Neural cell (in vitro differentiated cells): ENCODE data around the gene SAP130. TPM values are rescaled to one million over a fixed set of nuclear protein-coding genes. Genes with fewer than 3 reads are reported as not detected.

Experiments used
- H2AFZ ChIP-seq: fragments of 200-600, 300-800 bp; sonication (generic), shearing (Covaris generic); 2 replicates; pipeline ENCODE4 v1.6.0; 2014; ENCODE audit warnings: low read depth, mild to moderate bottlenecking, antibody characterized with exemption, low read length, moderate library complexity
- H3F3A ChIP-seq: fragments of 200-600 bp; shearing (Covaris generic); 2 replicates; pipeline ENCODE4 v1.6.1; 2016; ENCODE audit warnings: mild to moderate bottlenecking, moderate library complexity, mixed read lengths, antibody characterized with exemption, low read length; ENCODE audit not compliant: insufficient read depth, poor library complexity, severe bottlenecking
- H3K27ac ChIP-seq: fragments of 200-600, 300-800 bp; sonication (generic), shearing (Covaris generic); 2 replicates; pipeline ENCODE4 v1.5.1; 2014; ENCODE audit warnings: mild to moderate bottlenecking, low read length, moderate library complexity
- H3K27me3 ChIP-seq: fragments of 300-800, 200-600 bp; sonication (generic), shearing (Covaris generic); 2 replicates; pipeline ENCODE4 v1.6.0; 2014; ENCODE audit warnings: mild to moderate bottlenecking, low read depth, low read length, moderate library complexity; ENCODE audit not compliant: insufficient read depth
- H3K36me3 ChIP-seq: fragments of 300-800, 200-600 bp; sonication (generic), shearing (Covaris generic); 2 replicates; pipeline ENCODE4 v1.5.1; 2014; ENCODE audit warnings: mild to moderate bottlenecking, antibody characterized with exemption, low read length, moderate library complexity; ENCODE audit not compliant: insufficient read depth
- H3K4me2 ChIP-seq: fragments of 300-800, 200-600 bp; sonication (generic), shearing (Covaris generic); 2 replicates; pipeline ENCODE4 v1.6.0; 2014; ENCODE audit warnings: mild to moderate bottlenecking, low read length
- H3K4me3 ChIP-seq: fragments of 300-800, 200-600 bp; sonication (generic), shearing (Covaris generic); 2 replicates; pipeline ENCODE4 v1.5.1; 2014; ENCODE audit warnings: mild to moderate bottlenecking, low read length, moderate library complexity
- H3K79me2 ChIP-seq: fragments of 200-600 bp; shearing (Covaris generic); replicated peaks from 2 replicates; pipeline ENCODE4 v1.6.0; 2014; ENCODE audit warnings: mild to moderate bottlenecking, low read length, moderate library complexity; ENCODE audit not compliant: insufficient read depth
- H3K9ac ChIP-seq: fragments of 300-800, 200-600 bp; sonication (generic), shearing (Covaris generic); 2 replicates; pipeline ENCODE4 v1.6.1; 2016; ENCODE audit warnings: mild to moderate bottlenecking, low read length, mixed read lengths
- H3K9me2 ChIP-seq: fragments of 200-600 bp; shearing (Covaris generic); 2 replicates; pipeline ENCODE4 v1.6.1; 2016; ENCODE audit warnings: mild to moderate bottlenecking, low read length, mixed read lengths; ENCODE audit not compliant: insufficient read depth
- H3K9me3 ChIP-seq: fragments of 200-600, 300-800 bp; sonication (generic), shearing (Covaris generic); 2 replicates; pipeline ENCODE4 v1.6.1; 2016; ENCODE audit warnings: mild to moderate bottlenecking, mixed run types, low read length, moderate library complexity, mixed read lengths
- H4K20me1 ChIP-seq: fragments of 200-600 bp; shearing (Covaris generic); 2 replicates; pipeline ENCODE4 v1.6.1; 2016; ENCODE audit warnings: mild to moderate bottlenecking, mixed run types; ENCODE audit not compliant: insufficient read depth
- CTCF ChIP-seq: fragments of 450-650 bp; IDR thresholded peaks from 2 replicates; pipeline ENCODE4 v1.5.1; 2014; ENCODE audit warnings: antibody characterized with exemption, mild to moderate bottlenecking, moderate library complexity; ENCODE audit not compliant: poor library complexity, severe bottlenecking
- EP300 ChIP-seq: fragments of 450-650 bp; conservative IDR thresholded peaks from 2 replicates; pipeline ENCODE4 v1.6.1; 2014; ENCODE audit warnings: antibody characterized with exemption, mild to moderate bottlenecking, moderate library complexity; ENCODE audit not compliant: poor library complexity, severe bottlenecking
- EZH2 ChIP-seq: fragments of 200-600, 300-800 bp; shearing (Covaris generic), sonication (generic); IDR thresholded peaks from 2 replicates; pipeline ENCODE4 v1.6.1; 2014; ENCODE audit warnings: antibody characterized with exemption, low read length, borderline replicate concordance, mild to moderate bottlenecking; ENCODE audit not compliant: insufficient read depth, poor library complexity, severe bottlenecking
- MXI1 ChIP-seq: fragments of 450-650 bp; conservative IDR thresholded peaks from 2 replicates; pipeline ENCODE4 v1.6.1; 2014; ENCODE audit warnings: antibody characterized with exemption, mild to moderate bottlenecking; ENCODE audit not compliant: poor library complexity, severe bottlenecking
- POLR2AphosphoS5 ChIP-seq: IDR thresholded peaks from 2 replicates; pipeline ENCODE4 v1.6.1; 2012
- RAD21 ChIP-seq: fragments of 450-650 bp; conservative IDR thresholded peaks from 2 replicates; pipeline ENCODE4 v1.6.1; 2014; ENCODE audit warnings: antibody characterized with exemption, mild to moderate bottlenecking, moderate library complexity
- REST ChIP-seq: IDR thresholded peaks from 2 replicates; pipeline ENCODE4 v1.6.1; 2012; ENCODE audit warnings: borderline replicate concordance
- SMC3 ChIP-seq: fragments of 450-650 bp; conservative IDR thresholded peaks from 2 replicates; pipeline ENCODE4 v1.6.1; 2014; ENCODE audit warnings: antibody characterized with exemption, mild to moderate bottlenecking, moderate library complexity; ENCODE audit not compliant: poor library complexity
- TAF1 ChIP-seq: IDR thresholded peaks from 2 replicates; pipeline ENCODE4 v1.6.1; 2012; ENCODE audit warnings: low read depth
- polyA plus RNA-seq: library from polyadenylated mRNA; depleted of rRNA; stranded (reverse); fragments of >200 nt; gene quantifications from 2 replicates; pipeline ENCODE4 v1.2.3, GENCODE V29; 2014

The SAP130 gene
- polyA plus RNA-seq, 1 donor from 2014 or later: 5.6 TPM

DNA sequence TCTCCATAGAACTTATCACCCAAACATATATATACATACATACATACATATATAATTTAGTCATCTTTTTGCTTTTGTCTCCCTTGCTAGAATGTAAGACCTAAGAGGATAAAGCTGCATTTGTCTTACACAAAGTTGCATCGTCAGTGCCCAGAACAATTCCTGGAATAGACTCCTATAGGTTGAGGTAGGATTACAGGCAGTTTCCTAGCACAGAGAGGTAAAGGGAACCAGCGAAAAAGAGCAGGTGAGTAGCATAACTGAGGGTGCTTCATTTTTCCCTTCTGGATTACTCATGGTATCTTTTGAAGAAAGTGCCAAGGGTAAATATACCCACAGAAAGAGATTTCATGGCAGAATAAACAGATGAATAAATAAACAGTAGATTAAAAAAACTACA is 74.0 kb downstream of the SAP130 start:
- H2AFZ ChIP-seq: no peak overlapping the region
- H3K9me3 ChIP-seq: no peaks in the 10 kb centered on the region
- H3K9me2 ChIP-seq: no peaks in the 10 kb centered on the region
- H3K27me3 ChIP-seq: no peaks in the 10 kb centered on the region
- no peak overlapping the region for H3K4me2 ChIP-seq
- H3K27ac ChIP-seq: no peak overlapping the region
- H3K79me2 ChIP-seq: no peaks in the 10 kb centered on the region
- TF ChIP-seq RAD21 (no peak), MXI1 (no peak), TAF1 (no peak), SMC3 (no peak), EZH2 (no peak), REST (no peak), CTCF (no peak), EP300 (no peak), POLR2AphosphoS5 (no peak)
- no peaks in the 10 kb centered on the region for H3F3A ChIP-seq
- no peak overlapping the region for H3K9ac ChIP-seq
- H3K36me3 ChIP-seq: no peaks in the 10 kb centered on the region
- H3K4me3 ChIP-seq: no peak overlapping the region
- H4K20me1 ChIP-seq: no peaks in the 10 kb centered on the region

- no peak overlapping the region for H3K4me3 ChIP-seq
- no peak overlapping the region for H2AFZ ChIP-seq
- no peaks in the 10 kb centered on the region for H3F3A ChIP-seq
- no peaks in the 10 kb centered on the region for H4K20me1 ChIP-seq
- H3K4me2 ChIP-seq: no peak overlapping the region
- no peaks in the 10 kb centered on the region for H3K9me2 ChIP-seq
- H3K27me3 ChIP-seq: no peaks in the 10 kb centered on the region
- H3K9ac ChIP-seq: no peak overlapping the region
- no peak overlapping the region for H3K27ac ChIP-seq
- TF ChIP-seq TAF1 (no peak), MXI1 (no peak), REST (no peak), EP300 (no peak), RAD21 (no peak), POLR2AphosphoS5 (no peak), CTCF (no peak), SMC3 (no peak), EZH2 (no peak)
- H3K9me3 ChIP-seq: no peaks in the 10 kb centered on the region
- H3K36me3 ChIP-seq: no peaks in the 10 kb centered on the region
- H3K79me2 ChIP-seq: no peaks in the 10 kb centered on the region
Observed at GRCh38 chr2:127953128-127953718, 74.6 kb downstream of the SAP130 start.
